H1 (cell line): ENCODE measurements around the gene PROK1. TPM values are rescaled to one million over a fixed set of nuclear protein-coding genes. Genes with fewer than 3 reads are reported as not detected.

Experiments
- CTCF ChIA-PET: fragments of 300-600 bp; sonication (Branson Sonifier 250); formaldehyde crosslinking; loops from one replicate; lab custom pipeline; 2021; ENCODE audit not compliant: partially characterized antibody; lab: Charles Lee
- POLR2A ChIA-PET: fragments of 300-600 bp; sonication (Branson Sonifier 250); formaldehyde crosslinking; loops from one replicate; lab custom pipeline; 2021; ENCODE audit warnings: inconsistent platforms; ENCODE audit not compliant: partially characterized antibody; lab: Charles Lee
- DNase-seq, 2 experiments: peaks; one replicate each; pipeline versions ENCODE4 v3.0.0 to v3.0.0-alpha.2; 2010 to 2022; ENCODE audit warnings: low spot score in 2 of 2, low read depth in 1 of 2, mixed read lengths in 1 of 2
- FAIRE-seq: peaks from 2 replicates; lab custom pipeline; 2011; peaks lifted over from hg19 to GRCh38; lab: Jason Lieb, UNC
- H2AFZ ChIP-seq: 2 replicates; pipeline ENCODE4 v1.8.1; 2012; ENCODE audit warnings: low read length, inconsistent platforms
- H2AK5ac ChIP-seq: 2 replicates; pipeline ENCODE4 v1.6.1; 2013; ENCODE audit warnings: low read depth, low read length
- H2BK120ac ChIP-seq: replicated peaks from 2 replicates; pipeline ENCODE3; 2013; ENCODE audit warnings: low read depth, low read length, inconsistent platforms
- H2BK12ac ChIP-seq: 2 replicates; pipeline ENCODE4 v1.6.1; 2013; ENCODE audit warnings: low read depth, low read length
- H2BK15ac ChIP-seq: 2 replicates; pipeline ENCODE4 v1.6.1; 2013; ENCODE audit warnings: low read length
- H2BK20ac ChIP-seq: 2 replicates; pipeline ENCODE4 v1.6.1; 2013; ENCODE audit warnings: low read length
- H2BK5ac ChIP-seq: 2 replicates; pipeline ENCODE4 v1.6.1; 2013; ENCODE audit warnings: low read depth, low read length
- H3K14ac ChIP-seq: 2 replicates; pipeline ENCODE4 v1.6.1; 2013; ENCODE audit warnings: inconsistent platforms; ENCODE audit not compliant: insufficient read length
- H3K18ac ChIP-seq: 2 replicates; pipeline ENCODE4 v1.6.1; 2013; ENCODE audit warnings: low read length; ENCODE audit errors: extremely low read depth
- H3K23ac ChIP-seq: 2 replicates; pipeline ENCODE4 v1.6.1; 2013; ENCODE audit warnings: inconsistent platforms; ENCODE audit not compliant: insufficient read length
- H3K23me2 ChIP-seq: 2 replicates; pipeline ENCODE4 v1.6.1; 2013; ENCODE audit warnings: low read depth, low read length
- H3K27ac ChIP-seq: 2 replicates; pipeline ENCODE4 v1.6.1; 2011; ENCODE audit warnings: low read depth, low read length, inconsistent platforms
- H3K27me3 ChIP-seq, 4 experiments: replicated peaks in 1 of 4; 1 replicate in 1 of 4; 2 replicates in 3 of 4; pipeline versions ENCODE4 v1.6.1 to v1.8.1; 2011 to 2013; ENCODE audit warnings: low read length in 3 of 4, mild to moderate bottlenecking in 3 of 4, inconsistent platforms in 2 of 4, mixed read lengths in 2 of 4, moderate library complexity in 1 of 4; ENCODE audit not compliant: control insufficient read depth in 3 of 4, insufficient read depth in 3 of 4; ENCODE audit errors: extremely low read depth in 1 of 4
- H3K36me3 ChIP-seq, 4 experiments: 2 replicates each; pipeline versions ENCODE4 v1.6.1 to v1.8.1; 2011 to 2013; ENCODE audit warnings: mild to moderate bottlenecking in 4 of 4, low read length in 3 of 4, moderate library complexity in 2 of 4, control low read depth in 1 of 4, inconsistent platforms in 1 of 4; ENCODE audit not compliant: insufficient read depth in 4 of 4, control insufficient read depth in 2 of 4
- H3K4ac ChIP-seq: replicated peaks from 2 replicates; pipeline ENCODE3; 2013; ENCODE audit warnings: low read length, low read depth, mixed read lengths, inconsistent platforms; ENCODE audit not compliant: insufficient read length
- H3K4me1 ChIP-seq, 4 experiments: replicated peaks in 1 of 4; 1 replicate in 1 of 4; 2 replicates in 3 of 4; pipeline versions ENCODE4 v1.6.1 to v1.8.1; 2011 to 2013; ENCODE audit warnings: low read length in 3 of 4, inconsistent platforms in 2 of 4, mixed read lengths in 1 of 4; ENCODE audit not compliant: insufficient read depth in 4 of 4, control insufficient read depth in 3 of 4
- H3K4me2 ChIP-seq, 2 experiments: 2 replicates each; pipeline versions ENCODE4 v1.6.1 to v1.8.1; 2011 to 2013; ENCODE audit warnings: low read depth in 2 of 2, low read length in 2 of 2, control low read depth in 1 of 2, inconsistent platforms in 1 of 2, mild to moderate bottlenecking in 1 of 2; ENCODE audit not compliant: insufficient read depth in 1 of 2
- H3K4me3 ChIP-seq, 4 experiments: fragments of 200-600, 300-600 bp in 1 of 4; sonication (generic), shearing (Covaris generic), sonication (Bioruptor Twin) in 1 of 4; 2 replicates each; pipeline versions ENCODE4 v1.5.1 to v1.8.1; 2011 to 2016; ENCODE audit warnings: low read length in 4 of 4, low read depth in 3 of 4, control low read depth in 2 of 4, inconsistent platforms in 2 of 4, mild to moderate bottlenecking in 2 of 4, mixed read lengths in 1 of 4, moderate library complexity in 1 of 4; ENCODE audit not compliant: insufficient read depth in 2 of 4; ENCODE audit errors: extremely low read depth in 1 of 4
- H3K56ac ChIP-seq: replicated peaks from 2 replicates; pipeline ENCODE3; 2013; ENCODE audit warnings: low read depth, mild to moderate bottlenecking, mixed read lengths, low read length, inconsistent platforms; ENCODE audit not compliant: insufficient read length
- H3K79me1 ChIP-seq: 2 replicates; pipeline ENCODE4 v1.6.1; 2013; ENCODE audit warnings: low read depth, low read length, control low read depth
- H3K79me2 ChIP-seq, 2 experiments: 2 replicates each; pipeline versions ENCODE4 v1.6.1 to v1.8.1; 2012 to 2013; ENCODE audit warnings: low read length in 2 of 2, mild to moderate bottlenecking in 2 of 2, inconsistent platforms in 1 of 2; ENCODE audit not compliant: insufficient read depth in 2 of 2, control insufficient read depth in 1 of 2
- H3K9ac ChIP-seq, 4 experiments: replicated peaks in 1 of 4; 1 replicate in 1 of 4; 2 replicates in 3 of 4; pipeline versions ENCODE4 v1.6.1 to v1.8.1; 2011 to 2013; ENCODE audit warnings: low read depth in 3 of 4, low read length in 3 of 4, control low read depth in 2 of 4, mild to moderate bottlenecking in 2 of 4, moderate library complexity in 2 of 4, inconsistent platforms in 1 of 4; ENCODE audit errors: extremely low read depth in 1 of 4
- H3K9me3 ChIP-seq, 2 experiments: 2 replicates each; pipeline versions ENCODE4 v1.6.1 to v1.8.1; 2012 to 2013; ENCODE audit warnings: mild to moderate bottlenecking in 2 of 2, moderate library complexity in 2 of 2, control low read depth in 1 of 2, inconsistent platforms in 1 of 2, low read depth in 1 of 2, low read length in 1 of 2, mixed read lengths in 1 of 2; ENCODE audit not compliant: insufficient read depth in 2 of 2
- H4K20me1 ChIP-seq, 2 experiments: replicated peaks in 1 of 2; 2 replicates each; pipeline versions ENCODE3 to v1.8.1; 2011 to 2013; ENCODE audit warnings: inconsistent platforms in 2 of 2, low read length in 2 of 2, mild to moderate bottlenecking in 1 of 2; ENCODE audit not compliant: insufficient read depth in 2 of 2, control insufficient read depth in 1 of 2
- H4K5ac ChIP-seq: 2 replicates; pipeline ENCODE4 v1.6.1; 2013; ENCODE audit warnings: low read length, low read depth, mixed read lengths, inconsistent platforms; ENCODE audit not compliant: insufficient read length
- H4K8ac ChIP-seq: 2 replicates; pipeline ENCODE4 v1.8.0; 2013; ENCODE audit warnings: mild to moderate bottlenecking, moderate library complexity, low read length, inconsistent platforms; ENCODE audit not compliant: insufficient read depth; ENCODE audit errors: extremely low read depth
- H4K91ac ChIP-seq: replicated peaks from 2 replicates; pipeline ENCODE3; 2013; ENCODE audit warnings: low read length, mixed read lengths, inconsistent platforms; ENCODE audit not compliant: insufficient read length
- CBX8 ChIP-seq: fragments of 300-800, 300-1000 bp; sonication (generic); IDR thresholded peaks from 2 replicates; pipeline ENCODE4 v1.7.1; 2016; ENCODE audit warnings: low read depth, low read length, borderline replicate concordance
- GABPA ChIP-seq: IDR thresholded peaks from 2 replicates; pipeline ENCODE4 v1.6.1; 2011; ENCODE audit warnings: mild to moderate bottlenecking, low read length, moderate library complexity, borderline replicate concordance; ENCODE audit not compliant: insufficient read depth
- GTF2F1 ChIP-seq: IDR thresholded peaks from 2 replicates; pipeline ENCODE4 v1.6.1; 2012; ENCODE audit warnings: low read depth, low read length, improper control_type of control experiment, borderline replicate concordance
- KDM1A ChIP-seq: fragments of 200-600, 300-600 bp; sonication (generic); IDR thresholded peaks from 2 replicates; pipeline ENCODE4 v1.7.1; 2016; ENCODE audit warnings: mild to moderate bottlenecking, low read length, borderline replicate concordance
- MAFK ChIP-seq: IDR thresholded peaks from 2 replicates; pipeline ENCODE4 v1.6.1; 2012; ENCODE audit warnings: low read depth, mild to moderate bottlenecking, improper control_type of control experiment, low read length
- PHF8 ChIP-seq: fragments of 200-600 bp; sonication (generic); conservative IDR thresholded peaks from 2 replicates; pipeline ENCODE4 v1.7.1; 2012; ENCODE audit warnings: low read depth, mild to moderate bottlenecking, inconsistent platforms, low read length, moderate library complexity
- POLR2A ChIP-seq, 2 experiments: IDR thresholded peaks; 1 replicate in 1 of 2; 2 replicates in 1 of 2; pipeline ENCODE4 v1.6.1; 2011; ENCODE audit warnings: low read depth in 2 of 2, low read length in 2 of 2, mild to moderate bottlenecking in 2 of 2; ENCODE audit errors: control extremely low read depth in 1 of 2
- RFX5 ChIP-seq: IDR thresholded peaks from 2 replicates; pipeline ENCODE4 v1.6.1; 2011; ENCODE audit warnings: low read depth, low read length, improper control_type of control experiment, borderline replicate concordance
- RXRA ChIP-seq: IDR thresholded peaks from 2 replicates; pipeline ENCODE4 v1.6.1; 2011; ENCODE audit warnings: low read depth, mild to moderate bottlenecking, low read length, moderate library complexity; ENCODE audit not compliant: insufficient read depth
- TAF1 ChIP-seq: IDR thresholded peaks from 2 replicates; pipeline ENCODE4 v1.6.1; 2011; ENCODE audit warnings: mild to moderate bottlenecking, low read depth, low read length
- TBP ChIP-seq: IDR thresholded peaks from 2 replicates; pipeline ENCODE4 v1.6.1; 2011; ENCODE audit warnings: low read depth, low read length, improper control_type of control experiment
- WGBS, 2 experiments: shearing (Covaris generic) in 1 of 2; methylation state at CpG; one replicate each; pipeline versions ENCODE4 v1.1.6 to v1.1.7; 2013 to 2015; ENCODE audit warnings: low lambda C conversion rate in 2 of 2, mixed read lengths in 2 of 2, inconsistent platforms in 1 of 2, low coverage in 1 of 2, missing lambda C conversion rate in 1 of 2; ENCODE audit not compliant: insufficient replicate concordance in 2 of 2, insufficient coverage in 1 of 2, insufficient read length in 1 of 2; ENCODE audit errors: extremely low coverage in 1 of 2, missing lambda C conversion rate in 1 of 2; 5-methylcytosine and 5-hydroxymethylcytosine counted together
- polyA plus RNA-seq, 7 experiments: library from polyadenylated mRNA; depleted of rRNA in 3 of 7; stranded (reverse) in 5 of 7; unstranded in 2 of 7; fragments of >200 nt in 5 of 7; fragments of 200-250 nt in 2 of 7; gene quantifications; 1 replicate in 5 of 7; 2 replicates in 1 of 7; 4 replicates in 1 of 7; pipeline versions ENCODE4 v1.2.1 to v1.2.3, GENCODE V29; 2011 to 2013; ENCODE audit warnings: missing spikeins in 2 of 7, mixed read lengths in 2 of 7
- total RNA-seq: library from RNA; stranded (reverse); fragmentation: NEBNext Ultra II Directional; extraction: Animal tissue kit (Norgen Biotek cat#: 25700); gene quantifications from 2 replicates; pipeline ENCODE4 v1.2.1, GENCODE V29; 2021
- TF ChIP-seq, protein P1 (sequence below): IDR thresholded peaks from 2 replicates; pipeline ENCODE4 v1.6.1; 2012; ENCODE audit warnings: inconsistent platforms

PROK1 gene
- total and polyA plus RNA-seq, 2 of the 8 experiments (the other 6 are each of a cell fraction or from before 2014, with no cell fraction given): 0.12 TPM; not detected in 1

DNA sequence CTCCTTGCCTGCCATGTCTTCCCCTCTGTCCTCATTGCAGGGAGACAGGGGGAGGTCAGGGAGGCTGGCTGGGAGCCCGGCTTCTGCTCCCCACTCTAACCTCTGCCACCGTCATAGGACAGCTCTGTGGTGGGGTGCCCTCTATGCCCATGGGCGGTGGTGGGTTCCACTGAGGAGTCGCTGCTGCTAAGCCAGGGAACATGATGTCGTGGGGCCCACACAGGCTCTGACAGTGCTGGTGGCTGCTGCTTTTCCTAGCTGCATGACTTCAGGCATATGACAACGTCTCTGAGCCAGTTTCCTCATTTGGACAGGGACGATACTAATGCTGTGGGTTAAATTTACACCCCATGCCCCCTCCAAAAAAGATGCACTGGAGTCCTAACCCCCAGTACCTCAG is 53.3 kb downstream of the PROK1 start:
- Histone ChIP-seq H3K4ac (no peak overlapping the region), H2BK12ac (no peak overlapping the region), H3K27me3 (no peaks in the 10 kb centered on the region; a peak in 2 of 7 replicates), H2AK5ac (no peak overlapping the region), H3K23me2 (no peaks in the 10 kb centered on the region), H4K91ac (no peak overlapping the region), H3K9ac (no peak overlapping the region), H3K36me3 (no peaks in the 10 kb centered on the region), H4K20me1 (no peaks in the 10 kb centered on the region), H3K4me3 (no peak overlapping the region), H3K9me3 (no peaks in the 10 kb centered on the region), H2BK15ac (no peak overlapping the region), H3K4me2 (no peak overlapping the region)
- CTCF ChIA-PET: interaction anchor here (0.6 to 3.1 kb wide), 4 partner anchors 9 to 278 kb away, joined by 3 to 23 read pairs (median 4); no protein-coding TSS in a partner anchor
- DNase-seq (no peak), FAIRE-seq (no peak)
- POLR2A ChIA-PET: no interaction called here
- TF ChIP-seq RFX5 (no peak), CBX8 (no peak), RXRA (no peak), TAF1 (no peak), TBP (no peak), MAFK (no peak), KDM1A (no peak), GTF2F1 (no peak), PHF8 (no peak), POLR2A (IDR thresholded peaks at IDR 0.05; ENCODE audit: control extremely low read depth in 1 of 2, low read depth in 2 of 2, low read length in 2 of 2) (no peak), GABPA (no peak)
- TF ChIP-seq, protein P1, sequence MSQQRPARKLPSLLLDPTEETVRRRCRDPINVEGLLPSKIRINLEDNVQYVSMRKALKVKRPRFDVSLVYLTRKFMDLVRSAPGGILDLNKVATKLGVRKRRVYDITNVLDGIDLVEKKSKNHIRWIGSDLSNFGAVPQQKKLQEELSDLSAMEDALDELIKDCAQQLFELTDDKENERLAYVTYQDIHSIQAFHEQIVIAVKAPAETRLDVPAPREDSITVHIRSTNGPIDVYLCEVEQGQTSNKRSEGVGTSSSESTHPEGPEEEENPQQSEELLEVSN: no peak
- TF ChIP-seq, all 59 proteins: peak for 0
- no peak overlapping the region for H2AFZ ChIP-seq
- no peak overlapping the region for H4K5ac ChIP-seq
- H3K56ac ChIP-seq: no peak overlapping the region
- H2BK5ac ChIP-seq: no peak overlapping the region
- WGBS, 2 experiments: 81% methylated on average over 7 of the region's 7 CpGs; no CpG with 5 or more reads in 1 of the 2 experiments
- H4K8ac ChIP-seq: no peak overlapping the region
- H3K79me2 ChIP-seq: no peaks in the 10 kb centered on the region
- no peak overlapping the region for H3K14ac ChIP-seq
- H3K4me1 ChIP-seq: peaks cover 0 to 7% (median 2%) of the 10 kb centered on the region in 4 experiments; a peak in 3 of 7 replicates
- no peak overlapping the region for H3K27ac ChIP-seq
- H3K18ac ChIP-seq: no peak overlapping the region
- no peak overlapping the region for H2BK120ac ChIP-seq
- no peaks in the 10 kb centered on the region for H3K79me1 ChIP-seq
- no peak overlapping the region for H3K23ac ChIP-seq
- H2BK20ac ChIP-seq: no peak overlapping the region
